IMR-90 (cell line): ENCODE results near the gene KRT222. TPM values are rescaled to one million over a fixed set of nuclear protein-coding genes. Genes with fewer than 3 reads are reported as not detected.
A peak's percentile ranks its signal among the peaks of the same experiment; 100 is the strongest.

ENCODE experiments used
- ATAC-seq: fragments of 200-7000 bp; cut with Tn5 transposase; 2 replicates; pipeline ENCODE4 v1.9.1; 2020; ENCODE audit warnings: low read depth, mild to moderate bottlenecking, moderate library complexity
- BruUV-seq: library from RNA; stranded (reverse); fragments of 400-500 nt; replicated peaks from 2 replicates; lab custom pipeline; 2021; lab: Mats Ljungman, UMichigan
- CTCF ChIA-PET: fragments of 300-600 bp; formaldehyde crosslinking; extraction: SDS; loops from one replicate; lab custom pipeline; 2021; ENCODE audit warnings: antibody characterized with exemption; lab: Yijun Ruan, JAX
- POLR2A ChIA-PET: fragments of 300-600 bp; sonication (Branson Sonifier 250); formaldehyde crosslinking; loops from one replicate; lab custom pipeline; 2022; ENCODE audit warnings: antibody characterized with exemption; ENCODE audit not compliant: unreplicated experiment; lab: Charles Lee
- DNase-seq: peaks from one replicate; pipeline ENCODE4 v3.0.0; 2013
- H2AFZ ChIP-seq: replicated peaks from 2 replicates; pipeline ENCODE3; 2013; ENCODE audit warnings: low read length, mild to moderate bottlenecking; ENCODE audit not compliant: poor library complexity
- H2AK5ac ChIP-seq: 2 replicates; pipeline ENCODE4 v1.6.1; 2013; ENCODE audit warnings: low read depth, low read length, inconsistent platforms
- H2AK9ac ChIP-seq: replicated peaks from 2 replicates; pipeline ENCODE3; 2013; ENCODE audit warnings: mild to moderate bottlenecking, low read depth, low read length, moderate library complexity; ENCODE audit not compliant: poor library complexity
- H2BK120ac ChIP-seq: 2 replicates; pipeline ENCODE4 v1.6.1; 2013; ENCODE audit warnings: low read depth, low read length, inconsistent platforms
- H2BK15ac ChIP-seq: 3 replicates; pipeline ENCODE4 v1.6.1; 2013; ENCODE audit warnings: low read depth, low read length, inconsistent platforms
- H2BK20ac ChIP-seq: 2 replicates; pipeline ENCODE4 v1.6.1; 2013; ENCODE audit warnings: low read depth, mild to moderate bottlenecking, inconsistent platforms, low read length, moderate library complexity
- H2BK5ac ChIP-seq: 2 replicates; pipeline ENCODE4 v1.6.1; 2013; ENCODE audit warnings: mild to moderate bottlenecking, low read depth, low read length, inconsistent platforms; ENCODE audit not compliant: poor library complexity, severe bottlenecking
- H3K14ac ChIP-seq: replicated peaks from 2 replicates; pipeline ENCODE4 v1.6.1; 2013; ENCODE audit warnings: low read depth, low read length, inconsistent platforms
- H3K18ac ChIP-seq: 2 replicates; pipeline ENCODE4 v1.6.1; 2013; ENCODE audit warnings: low read depth, low read length, control low read depth
- H3K23ac ChIP-seq: 2 replicates; pipeline ENCODE4 v1.6.1; 2013; ENCODE audit warnings: low read depth, low read length, inconsistent platforms
- H3K27ac ChIP-seq: 2 replicates; pipeline ENCODE4 v1.5.1; 2013; ENCODE audit warnings: mild to moderate bottlenecking, control low read depth, low read length; ENCODE audit not compliant: insufficient read depth
- H3K27me3 ChIP-seq: 2 replicates; pipeline ENCODE4 v1.6.1; 2013; ENCODE audit warnings: low read length; ENCODE audit not compliant: control insufficient read depth, insufficient read depth
- H3K36me3 ChIP-seq: 2 replicates; pipeline ENCODE4 v1.6.1; 2013; ENCODE audit warnings: low read length, mixed read lengths; ENCODE audit not compliant: control insufficient read depth, insufficient read depth
- H3K4ac ChIP-seq: 2 replicates; pipeline ENCODE4 v1.6.1; 2013; ENCODE audit warnings: low read depth, low read length, inconsistent platforms
- H3K4me1 ChIP-seq: 2 replicates; pipeline ENCODE4 v1.6.1; 2013; ENCODE audit warnings: low read length, mixed read lengths; ENCODE audit not compliant: control insufficient read depth, insufficient read depth
- H3K4me2 ChIP-seq: 2 replicates; pipeline ENCODE4 v1.6.1; 2013; ENCODE audit warnings: low read depth, mild to moderate bottlenecking, control low read depth, low read length, moderate library complexity
- H3K4me3 ChIP-seq: 2 replicates; pipeline ENCODE4 v1.5.1; 2013; ENCODE audit warnings: low read depth, mild to moderate bottlenecking, control low read depth, low read length, moderate library complexity; ENCODE audit not compliant: insufficient read depth
- H3K56ac ChIP-seq: 2 replicates; pipeline ENCODE4 v1.6.1; 2013; ENCODE audit warnings: low read length, inconsistent platforms; ENCODE audit not compliant: insufficient read depth; ENCODE audit errors: extremely low read depth
- H3K79me1 ChIP-seq, 2 experiments: 2 replicates each; pipeline ENCODE4 v1.6.1; 2013; ENCODE audit warnings: low read length in 2 of 2, inconsistent platforms in 1 of 2, low read depth in 1 of 2
- H3K9ac ChIP-seq: 2 replicates; pipeline ENCODE4 v1.6.1; 2013; ENCODE audit warnings: low read depth, low read length, control low read depth
- H3K9me1 ChIP-seq: 2 replicates; pipeline ENCODE4 v1.6.1; 2013; ENCODE audit warnings: low read length, inconsistent platforms; ENCODE audit not compliant: insufficient read depth
- H3K9me3 ChIP-seq: 2 replicates; pipeline ENCODE4 v1.6.1; 2013; ENCODE audit warnings: low read length; ENCODE audit not compliant: control insufficient read depth, insufficient read depth
- H4K20me1 ChIP-seq: 2 replicates; pipeline ENCODE4 v1.6.1; 2013; ENCODE audit warnings: low read length, inconsistent platforms; ENCODE audit not compliant: insufficient read depth
- H4K5ac ChIP-seq: 2 replicates; pipeline ENCODE4 v1.6.1; 2013; ENCODE audit warnings: mild to moderate bottlenecking, low read depth, low read length, control low read depth
- H4K8ac ChIP-seq, 2 experiments: 2 replicates each; pipeline ENCODE4 v1.6.1; 2013; ENCODE audit warnings: low read depth in 2 of 2, low read length in 2 of 2, control low read depth in 1 of 2, inconsistent platforms in 1 of 2
- H4K91ac ChIP-seq: 2 replicates; pipeline ENCODE4 v1.6.1; 2013; ENCODE audit warnings: low read depth, low read length, inconsistent platforms; ENCODE audit not compliant: insufficient read depth
- BHLHE40 ChIP-seq: fragments of 150-350 bp; IDR thresholded peaks from 2 replicates; pipeline ENCODE4 v1.6.1; 2016; ENCODE audit warnings: mild to moderate bottlenecking, low read depth, low read length
- CEBPB ChIP-seq: IDR thresholded peaks from 2 replicates; pipeline ENCODE4 v1.6.1; 2012; ENCODE audit warnings: low read depth, low read length, improper control_type of control experiment
- CHD1 ChIP-seq: IDR thresholded peaks from 2 replicates; pipeline ENCODE4 v1.6.1; 2012; ENCODE audit warnings: low read depth, low read length, improper control_type of control experiment
- FOS ChIP-seq: fragments of 150-350 bp; IDR thresholded peaks from 2 replicates; pipeline ENCODE4 v1.6.1; 2016; ENCODE audit warnings: low read depth, low read length
- MAFK ChIP-seq: IDR thresholded peaks from 2 replicates; pipeline ENCODE4 v1.6.1; 2012; ENCODE audit warnings: low read depth, low read length, improper control_type of control experiment
- MAZ ChIP-seq: IDR thresholded peaks from 2 replicates; pipeline ENCODE4 v1.6.1; 2012; ENCODE audit warnings: low read depth, mild to moderate bottlenecking, low read length, improper control_type of control experiment, moderate library complexity, borderline replicate concordance
- MXI1 ChIP-seq: IDR thresholded peaks from 2 replicates; pipeline ENCODE4 v1.6.1; 2012; ENCODE audit warnings: low read depth, mild to moderate bottlenecking, low read length, moderate library complexity, borderline replicate concordance
- NFE2L2 ChIP-seq: fragments of 150-350 bp; IDR thresholded peaks from 2 replicates; pipeline ENCODE4 v1.6.1; 2016; ENCODE audit warnings: low read depth, mild to moderate bottlenecking, low read length
- POLR2A ChIP-seq: IDR thresholded peaks from 2 replicates; pipeline ENCODE4 v1.6.1; 2012; ENCODE audit warnings: mild to moderate bottlenecking, low read depth, low read length
- RAD21 ChIP-seq: IDR thresholded peaks from 2 replicates; pipeline ENCODE4 v1.6.1; 2012; ENCODE audit warnings: low read length, improper control_type of control experiment
- RCOR1 ChIP-seq: IDR thresholded peaks from 2 replicates; pipeline ENCODE4 v1.6.1; 2012; ENCODE audit warnings: mild to moderate bottlenecking, low read length, improper control_type of control experiment; ENCODE audit not compliant: insufficient replicate concordance
- RFX5 ChIP-seq: IDR thresholded peaks from 2 replicates; pipeline ENCODE4 v1.8.0; 2012; ENCODE audit warnings: low read depth, mild to moderate bottlenecking, low read length, moderate library complexity
- SMC3 ChIP-seq: fragments of 150-350 bp; IDR thresholded peaks from 2 replicates; pipeline ENCODE4 v1.6.1; 2016; ENCODE audit warnings: low read depth, mild to moderate bottlenecking, antibody characterized with exemption, low read length, moderate library complexity
- WGBS, 2 experiments: methylation state at CpG; one replicate each; pipeline versions ENCODE4 v1.1.5 to v1.1.7; 2013; ENCODE audit warnings: missing lambda C conversion rate in 2 of 2; ENCODE audit not compliant: insufficient read length in 1 of 2; ENCODE audit errors: extremely low coverage in 2 of 2; 5-methylcytosine and 5-hydroxymethylcytosine counted together
- dilution Hi-C: fragments of 300-500 bp; cut with HindIII; formaldehyde crosslinking; loops from one replicate; pipeline ENCODE4 v1.14.3; 2018; ENCODE audit warnings: low sequenced_read_pairs; ENCODE audit not compliant: unreplicated experiment
- in situ Hi-C: fragments of 300-500 bp; cut with MboI; formaldehyde crosslinking; loops from 3 replicates; pipeline ENCODE4 v1.14.3; 2019; ENCODE audit warnings: low sequenced_read_pairs, inconsistent platforms, mixed read lengths
- intact Hi-C: fragments of 100-400 bp; cut with micrococcal nuclease; formaldehyde crosslinking; loops from 2 replicates; pipeline ENCODE4 v1.10.0; 2022
- polyA plus RNA-seq, 3 experiments: library from polyadenylated mRNA; depleted of rRNA; stranded (reverse); fragments of >200 nt; gene quantifications; 2 replicates each; pipeline ENCODE4 v1.2.3, GENCODE V29; 2012; ENCODE audit warnings: low replicate concordance in 1 of 3
- total RNA-seq: library from RNA; depleted of rRNA; stranded (reverse); fragments of >200 nt; gene quantifications from 2 replicates; pipeline ENCODE4 v1.2.3, GENCODE V29; 2012
- TF ChIP-seq, protein P1 (sequence below): fragments of 150-350 bp; IDR thresholded peaks from 2 replicates; pipeline ENCODE4 v1.6.1; 2016; ENCODE audit warnings: low read depth, mild to moderate bottlenecking, low read length, moderate library complexity, borderline replicate concordance
- TF ChIP-seq, protein P2 (sequence below): fragments of 150-350 bp; IDR thresholded peaks from 2 replicates; pipeline ENCODE4 v1.6.1; 2017; ENCODE audit warnings: mild to moderate bottlenecking, antibody characterized with exemption, low read length, low read depth
- TF ChIP-seq, protein P3 (sequence below): conservative IDR thresholded peaks from 2 replicates; pipeline ENCODE4 v1.5.1; 2012; ENCODE audit warnings: mild to moderate bottlenecking, low read depth, low read length, improper control_type of control experiment

Gene KRT222
- total and polyA plus RNA-seq, 2 of the 4 experiments (the other 2 are of a cell fraction) = not detected

DNA sequence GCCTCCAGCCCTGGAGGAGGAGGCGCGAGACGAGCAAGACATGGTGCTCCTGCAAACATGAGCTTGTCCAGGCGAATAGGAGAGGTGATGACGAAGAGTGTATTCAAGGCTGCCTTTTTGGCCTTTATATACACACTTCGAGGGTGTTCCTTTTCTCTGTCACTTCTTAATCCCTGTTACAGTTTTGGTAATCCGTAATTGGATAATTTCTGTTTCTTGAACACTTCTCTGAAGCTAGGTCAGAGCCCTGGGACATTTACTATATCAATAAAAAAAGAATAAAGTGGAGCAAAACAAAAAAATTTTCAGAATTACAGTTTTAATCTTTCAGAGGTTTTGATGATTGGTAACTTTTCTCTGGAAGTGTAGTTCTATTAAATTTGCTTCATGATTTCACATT lies 38.7 kb upstream of the KRT222 start, which contains the start of gene KRT24:
Gene KRT24 (minus strand): TSS at position 101 of the 400 bp plus-strand sequence. CDS start 59 bp downstream, at position 42.
- no peaks in the 10 kb centered on the region for H4K20me1 ChIP-seq
- no peak within 1 kb of the TSS for H4K91ac ChIP-seq
- no peak within 1 kb of the TSS for H3K9ac ChIP-seq
- H4K8ac ChIP-seq = no peak within 1 kb of the TSS
- no peak within 1 kb of the TSS for H3K18ac ChIP-seq
- in situ Hi-C loops = no loop called here
- no peak within 1 kb of the TSS for H3K14ac ChIP-seq
- no peak within 1 kb of the TSS for H2BK20ac ChIP-seq
- no TSS peak for BruUV-seq
- no peak within 1 kb of the TSS for H3K4me2 ChIP-seq
- intact Hi-C loops = loop anchor here (10.0 kb wide), 1 partner anchor 51 kb away; the partner anchor contains the start of gene KRT25
- H3K4me1 ChIP-seq = no peaks in the 10 kb centered on the region
- no peak within 1 kb of the TSS for H4K5ac ChIP-seq
- peak within 1 kb of the TSS; percentile 53 for H2AFZ ChIP-seq
- no peak within 1 kb of the TSS for H2BK15ac ChIP-seq
- H3K27ac ChIP-seq = no peak within 1 kb of the TSS
- DNase-seq (no peak), ATAC-seq (no peak)
- H3K4me3 ChIP-seq = no peak within 1 kb of the TSS
- no peaks in the 10 kb centered on the region; the same call in 1 of the 2 replicates for H3K9me3 ChIP-seq
- no peak within 1 kb of the TSS for H2AK5ac ChIP-seq
- H2BK5ac ChIP-seq = no peak within 1 kb of the TSS
- ChIA-PET POLR2A (no interaction called here), CTCF (no interaction called here)
- no peak within 1 kb of the TSS for H3K23ac ChIP-seq
- dilution Hi-C loops = no loop called here
- H2BK120ac ChIP-seq = no peak within 1 kb of the TSS
- WGBS, 2 experiments = no CpG with 5 or more reads among the region's 7 CpGs
- no peak within 1 kb of the TSS for H3K4ac ChIP-seq
- no peaks in the 10 kb centered on the region for H3K36me3 ChIP-seq
- H3K79me1 ChIP-seq = no peaks in the 10 kb centered on the region
- H3K9me1 ChIP-seq = no peaks in the 10 kb centered on the region
- no peak within 1 kb of the TSS for H3K56ac ChIP-seq
- H3K27me3 ChIP-seq = peaks cover 41% of the 10 kb centered on the region
- TF ChIP-seq, protein P1, sequence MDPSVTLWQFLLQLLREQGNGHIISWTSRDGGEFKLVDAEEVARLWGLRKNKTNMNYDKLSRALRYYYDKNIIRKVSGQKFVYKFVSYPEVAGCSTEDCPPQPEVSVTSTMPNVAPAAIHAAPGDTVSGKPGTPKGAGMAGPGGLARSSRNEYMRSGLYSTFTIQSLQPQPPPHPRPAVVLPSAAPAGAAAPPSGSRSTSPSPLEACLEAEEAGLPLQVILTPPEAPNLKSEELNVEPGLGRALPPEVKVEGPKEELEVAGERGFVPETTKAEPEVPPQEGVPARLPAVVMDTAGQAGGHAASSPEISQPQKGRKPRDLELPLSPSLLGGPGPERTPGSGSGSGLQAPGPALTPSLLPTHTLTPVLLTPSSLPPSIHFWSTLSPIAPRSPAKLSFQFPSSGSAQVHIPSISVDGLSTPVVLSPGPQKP = no peak
- TF ChIP-seq CHD1 (no peak), SMC3 (no peak), MXI1 (no peak), NFE2L2 (no peak), BHLHE40 (no peak), RAD21 (no peak), MAFK (no peak), RCOR1 (no peak), CEBPB (no peak), FOS (no peak), POLR2A (no peak), RFX5 (no peak), MAZ (no peak)
- TF ChIP-seq, protein P2, sequence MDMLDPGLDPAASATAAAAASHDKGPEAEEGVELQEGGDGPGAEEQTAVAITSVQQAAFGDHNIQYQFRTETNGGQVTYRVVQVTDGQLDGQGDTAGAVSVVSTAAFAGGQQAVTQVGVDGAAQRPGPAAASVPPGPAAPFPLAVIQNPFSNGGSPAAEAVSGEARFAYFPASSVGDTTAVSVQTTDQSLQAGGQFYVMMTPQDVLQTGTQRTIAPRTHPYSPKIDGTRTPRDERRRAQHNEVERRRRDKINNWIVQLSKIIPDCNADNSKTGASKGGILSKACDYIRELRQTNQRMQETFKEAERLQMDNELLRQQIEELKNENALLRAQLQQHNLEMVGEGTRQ = no peak
- TF ChIP-seq, protein P3, sequence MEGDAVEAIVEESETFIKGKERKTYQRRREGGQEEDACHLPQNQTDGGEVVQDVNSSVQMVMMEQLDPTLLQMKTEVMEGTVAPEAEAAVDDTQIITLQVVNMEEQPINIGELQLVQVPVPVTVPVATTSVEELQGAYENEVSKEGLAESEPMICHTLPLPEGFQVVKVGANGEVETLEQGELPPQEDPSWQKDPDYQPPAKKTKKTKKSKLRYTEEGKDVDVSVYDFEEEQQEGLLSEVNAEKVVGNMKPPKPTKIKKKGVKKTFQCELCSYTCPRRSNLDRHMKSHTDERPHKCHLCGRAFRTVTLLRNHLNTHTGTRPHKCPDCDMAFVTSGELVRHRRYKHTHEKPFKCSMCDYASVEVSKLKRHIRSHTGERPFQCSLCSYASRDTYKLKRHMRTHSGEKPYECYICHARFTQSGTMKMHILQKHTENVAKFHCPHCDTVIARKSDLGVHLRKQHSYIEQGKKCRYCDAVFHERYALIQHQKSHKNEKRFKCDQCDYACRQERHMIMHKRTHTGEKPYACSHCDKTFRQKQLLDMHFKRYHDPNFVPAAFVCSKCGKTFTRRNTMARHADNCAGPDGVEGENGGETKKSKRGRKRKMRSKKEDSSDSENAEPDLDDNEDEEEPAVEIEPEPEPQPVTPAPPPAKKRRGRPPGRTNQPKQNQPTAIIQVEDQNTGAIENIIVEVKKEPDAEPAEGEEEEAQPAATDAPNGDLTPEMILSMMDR = no peak
- H2AK9ac ChIP-seq = no peak within 1 kb of the TSS
